GM12864 (cell line): ENCODE measurements around the gene GPR4.

Experiments
- DNase-seq: peaks from one replicate; pipeline ENCODE4 v3.0.0-alpha.2; 2011; ENCODE audit warnings: low read depth
- H3K4me3 ChIP-seq: 2 replicates; pipeline ENCODE4 v1.5.1; 2011; ENCODE audit warnings: mild to moderate bottlenecking, low read depth, low read length, control low read depth
- CTCF ChIP-seq: IDR thresholded peaks from 2 replicates; pipeline ENCODE4 v1.5.1; 2011; ENCODE audit warnings: low read depth, mild to moderate bottlenecking, moderate library complexity, low read length, control low read depth, inconsistent platforms; ENCODE audit errors: missing control alignments

GPR4 gene

GRCh38 chr19:45601524-45602374, at the start of gene GPR4:
GPR4 (minus strand) TSS chr19:45602212; CDS start chr19:45591866, 10,346 bp downstream.
- DNase-seq, result no peak
- no peak for TF ChIP-seq CTCF
- no peak within 1 kb of the TSS for H3K4me3 ChIP-seq

GRCh38 chr19:45650722-45651121, 48.7 kb upstream of the GPR4 start:
- H3K4me3 ChIP-seq, result no peak overlapping the region
- TF ChIP-seq CTCF, result no peak
- DNase-seq, result no peak

GRCh38 chr19:45646345-45646698, 44.3 kb upstream of the GPR4 start:
- no peak for TF ChIP-seq CTCF
- H3K4me3 ChIP-seq, result peak overlapping the region; percentile 61; the same call in 1 of the 2 replicates
- no peak for DNase-seq

GRCh38 chr19:45645631-45646344, 43.8 kb upstream of the GPR4 start:
- peak; percentile 73 for DNase-seq
- peak overlapping the region; percentile 61 for H3K4me3 ChIP-seq
- no peak for TF ChIP-seq CTCF

GRCh38 chr19:45645068-45645630, 43.1 kb upstream of the GPR4 start:
- no peak for DNase-seq
- TF ChIP-seq CTCF, result no peak
- H3K4me3 ChIP-seq, result peak overlapping the region; percentile 61

GRCh38 chr19:45643927-45644771, 42.1 kb upstream of the GPR4 start:
- TF ChIP-seq CTCF, result no peak
- H3K4me3 ChIP-seq, result peak overlapping the region; percentile 45; the same call in 1 of the 2 replicates
- no peak for DNase-seq
